ENCODE results near the gene GALNT2.

Gene GALNT2

DNA sequence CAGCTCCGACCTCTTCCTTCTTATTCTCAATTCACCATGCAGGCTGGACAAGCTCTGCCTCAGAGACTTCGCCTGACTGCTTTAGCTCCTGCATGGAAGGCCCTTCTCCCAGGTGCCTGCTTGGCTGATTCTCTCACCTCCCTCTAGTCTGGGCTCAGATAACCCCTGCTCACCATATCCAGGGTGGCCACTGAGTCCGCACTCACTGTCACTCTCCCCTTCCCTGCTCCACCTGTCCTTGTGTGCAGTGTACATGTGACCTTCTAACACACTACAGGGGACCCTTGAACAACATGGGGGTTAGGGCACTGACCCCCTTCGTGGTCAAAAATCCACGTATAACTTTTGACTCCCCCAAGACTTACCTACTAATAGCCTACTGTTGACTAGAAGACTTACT lies 14.4 kb upstream of the GALNT2 start:
- H3K27me3 ChIP-seq (ENCODE audit: low read depth, low read length), result no peaks in the 10 kb centered on the region
- no peak overlapping the region for H3K4me3 ChIP-seq (ENCODE audit: low read depth in 1 of 2, low read length in 2 of 2)
- H3K9me3 ChIP-seq (ENCODE audit: control insufficient read depth in 1 of 2, low read length in 2 of 2), result no peaks in the 10 kb centered on the region
- H3K4me1 ChIP-seq (ENCODE audit: control insufficient read depth in 1 of 2, insufficient read depth in 2 of 2, low read length in 2 of 2), result no peaks in the 10 kb centered on the region
- H3K27ac ChIP-seq (ENCODE audit: low read length), result no peak overlapping the region
- H3K36me3 ChIP-seq (ENCODE audit: control insufficient read depth in 1 of 2, insufficient read depth in 2 of 2, low read length in 2 of 2), result no peaks in the 10 kb centered on the region

DNA sequence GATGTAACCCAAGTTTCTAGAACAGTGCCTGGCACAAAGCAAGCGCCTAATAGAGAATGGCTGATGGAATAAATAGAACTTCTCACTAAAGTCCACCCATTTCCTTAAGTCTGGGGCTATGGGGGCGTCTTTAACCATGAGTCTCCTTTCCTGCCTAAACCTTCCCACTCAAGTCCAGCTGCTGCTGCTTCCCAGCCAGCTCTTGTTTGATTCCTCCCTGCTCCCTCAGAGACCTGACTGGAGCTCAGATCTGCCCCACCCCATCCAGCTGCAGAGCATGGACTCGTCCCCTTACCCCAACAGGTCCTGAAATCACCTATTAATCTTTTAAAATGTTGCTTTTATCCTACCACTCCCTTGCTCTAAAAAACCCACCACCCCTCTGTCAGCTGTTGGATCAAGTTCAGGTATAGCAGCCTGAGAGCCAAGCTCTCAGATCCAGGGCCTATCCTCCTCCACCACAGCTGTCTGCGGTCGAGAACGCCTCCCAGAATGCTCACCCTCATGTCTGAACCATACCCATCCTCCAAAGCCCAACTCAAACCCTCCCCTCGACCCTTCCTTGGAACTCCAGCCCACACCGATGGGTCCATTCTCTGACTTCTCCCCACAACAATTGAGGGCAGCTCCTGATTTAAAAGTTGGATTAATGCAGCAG lies 12.8 kb upstream of the GALNT2 start:
- Histone ChIP-seq H3K27ac (ENCODE audit: low read length) (no peak overlapping the region), H3K4me3 (ENCODE audit: low read depth in 1 of 2, low read length in 2 of 2) (no peak overlapping the region), H3K4me1 (ENCODE audit: control insufficient read depth in 1 of 2, insufficient read depth in 2 of 2, low read length in 2 of 2) (no peaks in the 10 kb centered on the region), H3K36me3 (ENCODE audit: control insufficient read depth in 1 of 2, insufficient read depth in 2 of 2, low read length in 2 of 2) (no peaks in the 10 kb centered on the region), H3K27me3 (ENCODE audit: low read depth, low read length) (no peaks in the 10 kb centered on the region), H3K9me3 (ENCODE audit: control insufficient read depth in 1 of 2, low read length in 2 of 2) (no peaks in the 10 kb centered on the region)

DNA sequence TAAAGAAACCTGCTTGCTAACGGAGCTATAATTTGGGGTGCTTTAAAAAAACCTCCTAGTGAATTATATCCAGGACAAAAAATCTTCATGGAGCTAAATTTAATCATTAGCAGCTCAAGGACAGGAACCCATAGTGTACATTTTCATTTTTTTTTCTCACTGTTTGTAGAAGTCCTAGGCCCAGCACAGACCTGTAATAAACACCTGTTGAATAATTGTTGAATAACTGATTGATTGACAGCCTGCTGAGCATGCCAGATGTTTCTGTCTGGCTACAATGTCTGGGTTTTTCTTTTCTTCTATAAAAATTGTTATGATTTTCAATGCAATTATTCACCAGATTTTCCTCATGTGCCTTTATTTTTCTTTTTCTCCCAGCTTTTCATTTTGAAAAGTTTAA lies 10.9 kb upstream of the GALNT2 start:
- Histone ChIP-seq H3K27me3 (ENCODE audit: low read depth, low read length) (no peaks in the 10 kb centered on the region), H3K27ac (ENCODE audit: low read length) (no peak overlapping the region), H3K4me3 (ENCODE audit: low read depth in 1 of 2, low read length in 2 of 2) (no peak overlapping the region), H3K36me3 (ENCODE audit: control insufficient read depth in 1 of 2, insufficient read depth in 2 of 2, low read length in 2 of 2) (no peaks in the 10 kb centered on the region), H3K9me3 (ENCODE audit: control insufficient read depth in 1 of 2, low read length in 2 of 2) (peaks cover 0 to 5% of the 10 kb centered on the region in 2 donors), H3K4me1 (ENCODE audit: control insufficient read depth in 1 of 2, insufficient read depth in 2 of 2, low read length in 2 of 2) (no peaks in the 10 kb centered on the region)

DNA sequence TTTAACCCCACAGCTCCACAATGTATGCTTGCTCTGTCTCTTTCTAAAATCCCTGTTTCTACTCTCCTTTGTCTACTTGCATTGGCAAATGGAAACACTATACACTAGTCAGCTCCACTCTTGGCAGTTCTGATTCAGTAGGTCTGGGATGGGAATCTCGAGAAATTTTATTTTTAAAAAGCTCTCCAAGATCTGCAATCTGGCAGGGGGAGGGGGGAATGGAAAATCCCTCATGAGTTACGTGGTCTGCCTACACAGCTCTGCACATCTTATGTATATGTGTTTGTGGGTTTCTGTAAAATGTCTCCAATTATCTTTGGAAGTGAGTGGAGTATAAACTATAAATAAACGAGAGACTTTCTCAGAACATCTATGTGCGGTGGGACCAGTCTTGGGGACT lies 9.9 kb upstream of the GALNT2 start:
- no peak overlapping the region for H3K27ac ChIP-seq (ENCODE audit: low read length)
- no peaks in the 10 kb centered on the region for H3K36me3 ChIP-seq (ENCODE audit: control insufficient read depth in 1 of 2, insufficient read depth in 2 of 2, low read length in 2 of 2)
- peaks cover 0 to 6% of the 10 kb centered on the region in 2 donors for H3K9me3 ChIP-seq (ENCODE audit: control insufficient read depth in 1 of 2, low read length in 2 of 2)
- no peaks in the 10 kb centered on the region for H3K4me1 ChIP-seq (ENCODE audit: control insufficient read depth in 1 of 2, insufficient read depth in 2 of 2, low read length in 2 of 2)
- H3K27me3 ChIP-seq (ENCODE audit: low read depth, low read length), result no peaks in the 10 kb centered on the region
- H3K4me3 ChIP-seq (ENCODE audit: low read depth in 1 of 2, low read length in 2 of 2), result no peak overlapping the region

DNA sequence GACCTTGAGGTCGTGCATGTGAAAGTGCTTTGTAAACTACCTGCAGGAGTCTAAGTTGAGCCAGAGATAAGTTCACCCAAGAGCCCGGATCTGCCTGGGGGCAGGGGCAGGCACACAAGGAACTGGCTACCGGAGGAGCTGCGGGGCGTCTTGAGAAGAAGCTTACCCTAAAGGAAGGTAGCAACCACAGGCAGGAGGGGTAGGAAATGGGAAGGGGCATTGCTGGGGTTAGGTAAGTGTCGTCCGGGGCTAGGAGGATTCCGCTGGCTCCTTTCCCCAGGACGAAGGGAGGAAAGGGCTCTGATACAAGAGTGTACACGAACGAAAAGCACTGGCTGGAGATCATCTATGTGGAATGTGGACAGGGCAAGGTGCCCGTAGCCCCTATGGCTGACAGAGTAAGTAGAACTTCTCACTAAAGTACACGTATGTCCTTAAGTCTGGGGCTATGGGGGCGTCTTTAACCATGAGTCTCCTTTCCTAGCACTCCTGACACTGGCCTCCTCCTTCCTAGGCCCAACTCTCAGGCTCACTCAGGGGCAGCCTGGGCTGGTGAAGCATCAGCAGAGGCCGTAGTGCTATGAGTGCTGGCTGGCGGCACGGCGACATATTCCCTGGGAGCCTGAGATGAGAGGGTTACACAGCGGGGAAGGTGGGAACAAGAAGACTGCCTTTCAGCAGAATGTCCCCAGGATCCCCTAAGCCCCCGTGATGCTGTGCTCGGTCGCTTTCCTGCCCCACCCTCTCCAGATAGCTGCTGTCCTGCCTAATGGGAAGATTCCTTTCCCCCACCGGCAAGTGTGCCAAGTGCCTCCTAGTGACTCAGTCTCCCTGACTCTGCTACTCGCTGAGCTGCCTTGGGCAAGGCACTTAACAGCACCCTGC lies 9.1 kb upstream of the GALNT2 start:
- H3K27ac ChIP-seq (ENCODE audit: low read length), result no peak overlapping the region
- peaks cover 0 to 8% of the 10 kb centered on the region in 2 donors for H3K9me3 ChIP-seq (ENCODE audit: control insufficient read depth in 1 of 2, low read length in 2 of 2)
- no peaks in the 10 kb centered on the region for H3K36me3 ChIP-seq (ENCODE audit: control insufficient read depth in 1 of 2, insufficient read depth in 2 of 2, low read length in 2 of 2)
- H3K27me3 ChIP-seq (ENCODE audit: low read depth, low read length), result no peaks in the 10 kb centered on the region
- H3K4me3 ChIP-seq (ENCODE audit: low read depth in 1 of 2, low read length in 2 of 2), result no peak overlapping the region
- H3K4me1 ChIP-seq (ENCODE audit: control insufficient read depth in 1 of 2, insufficient read depth in 2 of 2, low read length in 2 of 2), result no peaks in the 10 kb centered on the region

DNA sequence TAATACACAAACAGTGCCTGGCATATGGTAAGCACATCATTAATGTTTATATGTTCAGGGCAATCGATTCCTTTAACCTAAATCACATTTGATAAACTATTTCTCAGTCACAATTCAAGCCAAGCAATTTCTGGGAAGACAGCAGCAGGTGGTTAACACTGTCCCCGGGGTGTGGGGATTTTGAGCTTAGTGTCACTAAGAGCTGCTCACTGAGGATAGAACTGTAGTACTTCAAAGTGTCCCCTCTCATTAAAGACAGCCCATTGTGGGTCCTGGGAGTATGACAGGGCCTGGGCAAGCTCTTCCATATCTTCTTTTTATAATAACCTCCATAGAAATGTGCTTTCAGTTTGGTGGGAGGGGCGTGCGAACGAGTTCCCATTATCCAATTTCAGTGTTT lies 8.4 kb upstream of the GALNT2 start:
- no peaks in the 10 kb centered on the region for H3K4me1 ChIP-seq (ENCODE audit: control insufficient read depth in 1 of 2, insufficient read depth in 2 of 2, low read length in 2 of 2)
- peaks cover 0 to 8% of the 10 kb centered on the region in 2 donors for H3K9me3 ChIP-seq (ENCODE audit: control insufficient read depth in 1 of 2, low read length in 2 of 2)
- H3K27ac ChIP-seq (ENCODE audit: low read length), result no peak overlapping the region
- no peaks in the 10 kb centered on the region for H3K36me3 ChIP-seq (ENCODE audit: control insufficient read depth in 1 of 2, insufficient read depth in 2 of 2, low read length in 2 of 2)
- no peaks in the 10 kb centered on the region for H3K27me3 ChIP-seq (ENCODE audit: low read depth, low read length)
- no peak overlapping the region for H3K4me3 ChIP-seq (ENCODE audit: low read depth in 1 of 2, low read length in 2 of 2)

DNA sequence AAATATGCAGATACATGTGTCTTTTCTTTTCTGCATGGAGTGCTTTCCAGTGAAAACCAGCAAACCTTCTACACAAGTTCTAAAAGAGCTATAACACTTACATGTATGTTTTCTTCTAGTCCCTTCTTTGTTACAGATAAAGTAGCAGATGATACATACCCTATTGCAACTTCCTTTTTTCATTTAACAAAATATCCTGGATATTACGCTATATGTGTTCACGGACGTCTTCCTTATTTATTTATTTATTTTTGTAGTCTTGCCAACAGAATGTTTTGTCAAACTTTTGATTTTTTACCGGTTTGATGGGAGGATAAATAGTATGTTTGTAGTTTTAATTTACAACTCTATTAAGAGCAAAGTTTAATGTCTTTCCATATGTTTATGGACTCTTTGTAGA lies 5.2 kb upstream of the GALNT2 start:
- Histone ChIP-seq H3K9me3 (ENCODE audit: control insufficient read depth in 1 of 2, low read length in 2 of 2) (peaks cover 0 to 8% of the 10 kb centered on the region in 2 donors), H3K4me3 (ENCODE audit: low read depth in 1 of 2, low read length in 2 of 2) (no peak overlapping the region), H3K4me1 (ENCODE audit: control insufficient read depth in 1 of 2, insufficient read depth in 2 of 2, low read length in 2 of 2) (peaks cover 0 to 4% of the 10 kb centered on the region in 2 donors), H3K27ac (ENCODE audit: low read length) (no peak overlapping the region), H3K27me3 (ENCODE audit: low read depth, low read length) (no peaks in the 10 kb centered on the region), H3K36me3 (ENCODE audit: control insufficient read depth in 1 of 2, insufficient read depth in 2 of 2, low read length in 2 of 2) (no peaks in the 10 kb centered on the region)

DNA sequence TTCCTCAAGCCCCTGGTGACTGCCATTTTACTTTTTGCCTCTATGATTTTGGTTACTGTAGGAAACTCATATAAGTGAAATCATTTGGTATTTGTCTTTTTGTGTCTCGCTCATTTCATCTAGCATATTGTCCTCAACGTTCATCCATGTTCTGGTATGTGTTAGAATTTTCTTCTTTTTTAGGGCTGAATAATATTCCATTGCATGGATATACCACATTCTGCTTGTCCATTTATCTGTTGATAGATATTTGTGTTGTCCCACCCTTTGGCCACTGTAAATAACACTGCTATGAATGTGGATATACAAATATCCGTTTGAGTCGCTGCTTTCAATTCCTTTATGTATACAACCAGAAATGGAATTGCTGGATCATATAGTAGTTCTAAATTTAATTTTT lies 4.5 kb upstream of the GALNT2 start:
- Histone ChIP-seq H3K36me3 (ENCODE audit: control insufficient read depth in 1 of 2, insufficient read depth in 2 of 2, low read length in 2 of 2) (no peaks in the 10 kb centered on the region), H3K4me3 (ENCODE audit: low read depth in 1 of 2, low read length in 2 of 2) (no peak overlapping the region), H3K27ac (ENCODE audit: low read length) (no peak overlapping the region), H3K4me1 (ENCODE audit: control insufficient read depth in 1 of 2, insufficient read depth in 2 of 2, low read length in 2 of 2) (peaks cover 0 to 4% of the 10 kb centered on the region in 2 donors), H3K9me3 (ENCODE audit: control insufficient read depth in 1 of 2, low read length in 2 of 2) (peaks cover 0 to 8% of the 10 kb centered on the region in 2 donors), H3K27me3 (ENCODE audit: low read depth, low read length) (no peaks in the 10 kb centered on the region)

DNA sequence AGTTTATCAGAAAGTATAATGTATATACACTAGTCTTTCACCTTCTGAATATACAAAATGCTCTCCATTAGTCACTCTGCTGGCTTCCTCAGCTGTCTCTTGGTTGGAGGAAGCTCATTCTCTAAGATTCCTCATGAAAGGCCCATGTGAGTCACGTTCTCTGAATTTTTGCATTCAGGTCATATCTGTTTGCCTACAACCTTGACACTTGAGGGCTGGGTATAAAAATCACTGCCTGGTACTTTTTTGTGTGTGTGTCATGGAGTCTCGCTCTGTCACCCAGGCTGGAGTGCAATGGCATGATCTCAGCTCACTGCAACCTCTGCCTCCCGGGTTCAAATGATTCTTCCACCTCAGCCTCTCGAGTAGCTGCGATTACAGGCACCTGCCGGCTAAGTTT lies 2.8 kb upstream of the GALNT2 start:
- H3K4me1 ChIP-seq (ENCODE audit: control insufficient read depth in 1 of 2, insufficient read depth in 2 of 2, low read length in 2 of 2), result peaks cover 9 to 12% of the 10 kb centered on the region in 2 donors
- peaks cover 0 to 8% of the 10 kb centered on the region in 2 donors for H3K9me3 ChIP-seq (ENCODE audit: control insufficient read depth in 1 of 2, low read length in 2 of 2)
- no peak overlapping the region for H3K4me3 ChIP-seq (ENCODE audit: low read depth in 1 of 2, low read length in 2 of 2)
- no peaks in the 10 kb centered on the region for H3K36me3 ChIP-seq (ENCODE audit: control insufficient read depth in 1 of 2, insufficient read depth in 2 of 2, low read length in 2 of 2)
- H3K27ac ChIP-seq (ENCODE audit: low read length), result no peak overlapping the region
- no peaks in the 10 kb centered on the region for H3K27me3 ChIP-seq (ENCODE audit: low read depth, low read length)

DNA sequence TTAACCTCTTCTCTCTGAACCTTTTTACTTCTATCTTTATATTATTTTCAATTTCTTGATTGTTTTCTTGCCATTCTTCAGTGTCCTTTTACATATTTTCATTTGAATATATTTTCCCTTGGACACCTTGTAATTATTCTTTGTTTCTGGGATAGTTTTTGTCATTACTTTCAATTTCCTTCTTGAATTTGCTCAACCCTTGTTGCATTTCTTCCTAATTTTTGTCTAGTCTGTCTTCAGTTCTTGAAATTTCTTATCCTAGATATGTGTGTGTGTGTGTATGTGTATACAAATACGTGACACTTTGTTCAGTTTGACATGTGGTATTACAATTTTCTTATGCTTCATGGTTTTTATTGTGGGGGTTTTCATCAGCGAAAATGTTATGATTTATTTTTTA lies 1.9 kb upstream of the GALNT2 start:
- H3K27me3 ChIP-seq (ENCODE audit: low read depth, low read length), result no peaks in the 10 kb centered on the region
- no peaks in the 10 kb centered on the region for H3K36me3 ChIP-seq (ENCODE audit: control insufficient read depth in 1 of 2, insufficient read depth in 2 of 2, low read length in 2 of 2)
- H3K4me3 ChIP-seq (ENCODE audit: low read depth in 1 of 2, low read length in 2 of 2), result no peak overlapping the region
- H3K4me1 ChIP-seq (ENCODE audit: control insufficient read depth in 1 of 2, insufficient read depth in 2 of 2, low read length in 2 of 2), result peaks cover 10 to 13% of the 10 kb centered on the region in 2 donors
- H3K27ac ChIP-seq (ENCODE audit: low read length), result no peak overlapping the region
- H3K9me3 ChIP-seq (ENCODE audit: control insufficient read depth in 1 of 2, low read length in 2 of 2), result peaks cover 0 to 8% of the 10 kb centered on the region in 2 donors

DNA sequence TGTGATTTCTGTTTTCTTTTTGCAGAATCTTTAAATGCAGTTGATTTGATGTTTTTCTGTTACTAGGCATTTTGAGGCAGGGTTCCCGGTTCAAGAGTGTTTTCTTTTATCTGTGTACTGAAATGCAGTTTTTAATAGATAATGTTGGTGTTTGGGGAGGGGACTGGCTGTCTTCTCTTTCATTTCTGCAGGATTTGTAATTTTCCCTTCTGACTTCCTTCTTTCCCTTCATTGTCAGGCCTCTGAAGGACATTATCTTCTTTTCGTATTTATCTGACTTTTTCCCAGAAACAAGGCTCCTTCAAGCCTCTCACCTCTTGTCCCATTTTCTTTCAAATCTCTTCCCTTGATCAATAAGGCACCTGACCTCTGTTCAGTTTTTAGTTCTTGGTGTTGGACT lies 1.5 kb upstream of the GALNT2 start:
- H3K4me1 ChIP-seq (ENCODE audit: control insufficient read depth in 1 of 2, insufficient read depth in 2 of 2, low read length in 2 of 2), result peaks cover 10 to 17% of the 10 kb centered on the region in 2 donors
- H3K9me3 ChIP-seq (ENCODE audit: control insufficient read depth in 1 of 2, low read length in 2 of 2), result peaks cover 0 to 8% of the 10 kb centered on the region in 2 donors
- H3K36me3 ChIP-seq (ENCODE audit: control insufficient read depth in 1 of 2, insufficient read depth in 2 of 2, low read length in 2 of 2), result no peaks in the 10 kb centered on the region
- H3K27me3 ChIP-seq (ENCODE audit: low read depth, low read length), result no peaks in the 10 kb centered on the region
- H3K27ac ChIP-seq (ENCODE audit: low read length), result no peak overlapping the region
- H3K4me3 ChIP-seq (ENCODE audit: low read depth in 1 of 2, low read length in 2 of 2), result no peak overlapping the region

Measured in muscle layer of duodenum (tissue), 2 donors.